DMS114 treated with DMSO at 0.1 percent for 48 hours (cell line): ENCODE data around the gene SMARCC2.
A peak's percentile ranks its signal among the peaks of the same experiment; 100 is the strongest.
"Not testable (repeated sequence)": the region's sequence is repeated elsewhere in the genome, so short reads cannot be mapped to it uniquely, and the experiment has no call there.

Experiments used
- DNase-seq: peaks from one replicate; lab custom pipeline; 2025; ENCODE audit not compliant: unreplicated experiment; lab: John Stamatoyannopoulos, UW

The SMARCC2 gene

DNA sequence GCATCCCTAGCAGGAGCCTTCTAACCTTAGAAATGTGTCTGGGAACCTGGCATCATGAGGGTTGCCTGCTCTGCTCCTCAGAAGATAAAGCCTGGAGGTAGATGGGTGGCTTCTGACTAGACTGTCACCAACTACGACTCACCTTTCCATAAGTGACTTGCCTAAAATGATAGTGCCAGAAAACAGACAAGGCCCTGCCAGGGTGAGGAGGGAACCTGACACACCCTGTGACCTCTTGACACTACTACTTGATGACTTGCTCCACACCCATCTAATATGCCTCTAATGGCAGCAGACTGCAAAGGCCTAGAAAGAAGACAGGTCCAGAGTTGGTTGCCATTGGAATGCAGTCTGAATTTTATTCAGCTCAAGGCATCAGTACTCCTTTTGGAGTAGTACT, 23.1 kb upstream of the SMARCC2 start:
- no peak for DNase-seq

DNA sequence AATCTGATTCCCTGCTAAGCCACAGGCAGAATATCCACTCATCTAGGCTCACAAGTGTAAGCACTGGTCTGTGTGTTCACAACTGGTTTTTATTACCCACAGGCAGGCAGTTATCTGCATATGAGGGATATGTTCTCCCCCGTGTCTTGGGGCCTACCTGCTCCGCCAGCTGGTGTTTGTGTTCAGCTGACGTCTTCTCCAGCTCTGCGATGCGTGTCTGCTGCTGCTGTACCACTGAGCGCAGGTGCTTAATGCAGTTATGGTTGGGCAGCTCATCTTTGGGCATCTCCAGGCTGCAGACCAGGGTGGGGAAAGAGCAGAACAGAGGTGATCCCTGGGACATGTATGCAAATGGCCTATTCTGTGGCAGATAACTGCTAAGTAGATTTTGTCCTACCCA, 18.7 kb upstream of the SMARCC2 start:
- no peak for DNase-seq

DNA sequence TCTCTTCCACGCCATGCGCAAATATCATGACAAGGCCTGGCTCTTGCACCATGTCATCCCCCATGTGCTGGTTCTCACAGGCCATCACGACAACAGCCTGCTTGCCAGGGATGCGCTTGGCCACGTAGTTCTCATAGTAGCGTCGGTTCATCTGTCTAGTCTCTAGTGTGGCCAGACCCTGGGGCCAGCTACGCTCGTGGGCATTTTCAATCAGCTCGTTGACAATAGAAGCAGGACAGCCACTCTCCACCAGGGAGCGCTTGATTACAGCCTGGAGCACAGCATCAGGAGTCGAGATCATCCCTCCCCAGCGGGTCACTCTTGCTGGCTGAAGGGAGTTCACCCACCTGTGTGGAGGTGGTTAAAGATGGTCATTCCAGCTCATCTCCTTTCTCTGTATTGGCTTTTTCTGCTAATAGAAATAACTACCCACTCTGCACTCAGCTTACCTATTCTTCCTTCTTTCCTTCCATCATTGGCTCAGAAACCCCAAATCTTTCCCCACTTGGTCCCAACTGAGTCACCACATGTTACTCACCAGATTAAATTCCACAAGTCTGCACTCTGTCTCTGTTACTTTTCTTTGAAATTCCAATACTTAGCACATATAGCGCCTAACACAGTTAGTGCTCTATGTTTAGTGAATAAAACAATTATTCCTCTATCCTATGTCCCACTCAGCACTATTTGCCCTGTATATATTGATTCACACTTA, 17.3 kb upstream of the SMARCC2 start:
- peak; percentile 31 for DNase-seq

DNA sequence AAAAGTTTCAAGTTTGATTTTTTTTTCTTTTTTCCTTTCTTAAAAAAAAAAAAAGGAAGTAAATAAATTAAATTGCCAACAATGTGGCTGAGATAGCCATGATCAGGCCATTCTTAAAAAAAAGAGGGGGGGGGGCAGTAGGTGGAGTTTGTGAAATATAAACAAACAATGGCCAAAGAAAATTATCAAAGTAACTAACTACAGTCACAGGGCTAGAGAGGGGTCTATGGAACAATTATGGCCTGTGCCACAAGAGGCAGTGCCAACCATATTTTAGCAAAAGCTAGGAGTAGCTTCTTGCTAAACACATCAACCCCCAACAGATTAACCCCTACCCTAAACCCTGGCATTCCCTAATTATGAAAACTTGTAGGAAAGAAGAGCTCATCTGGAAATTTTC, 16.2 kb upstream of the SMARCC2 start:
- peak; percentile 21 for DNase-seq

GRCh38 chr12:56204275-56204674, 15.0 kb upstream of the SMARCC2 start:
- no peak for DNase-seq

- DNase-seq: no peak
Measured at GRCh38 chr12:56202838-56203237, 13.6 kb upstream of the SMARCC2 start.

- DNase-seq: no peak
Measured at GRCh38 chr12:56202366-56202765, 13.1 kb upstream of the SMARCC2 start.

DNA sequence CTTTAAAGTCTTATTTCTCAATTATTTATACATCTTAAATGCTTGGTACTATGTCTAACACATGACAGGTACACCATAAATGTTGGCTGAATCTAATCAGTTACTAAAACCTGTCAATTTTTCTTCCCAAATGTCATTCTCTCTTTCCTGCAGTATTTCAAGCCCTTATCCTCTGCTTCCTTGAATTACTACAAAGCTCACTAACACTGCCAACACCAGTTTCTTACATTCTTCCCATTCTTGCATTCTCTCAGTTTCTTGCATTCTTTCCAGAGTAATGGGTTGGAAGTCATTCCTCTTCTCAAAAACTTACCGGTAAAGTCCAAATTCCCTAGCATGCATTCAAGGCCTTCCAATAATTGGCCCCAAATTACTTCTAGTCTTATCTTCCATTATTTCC, 9.6 kb upstream of the SMARCC2 start:
- DNase-seq: no peak

- no peak for DNase-seq
Measured at GRCh38 chr12:56197921-56198635, 8.8 kb upstream of the SMARCC2 start.

DNA sequence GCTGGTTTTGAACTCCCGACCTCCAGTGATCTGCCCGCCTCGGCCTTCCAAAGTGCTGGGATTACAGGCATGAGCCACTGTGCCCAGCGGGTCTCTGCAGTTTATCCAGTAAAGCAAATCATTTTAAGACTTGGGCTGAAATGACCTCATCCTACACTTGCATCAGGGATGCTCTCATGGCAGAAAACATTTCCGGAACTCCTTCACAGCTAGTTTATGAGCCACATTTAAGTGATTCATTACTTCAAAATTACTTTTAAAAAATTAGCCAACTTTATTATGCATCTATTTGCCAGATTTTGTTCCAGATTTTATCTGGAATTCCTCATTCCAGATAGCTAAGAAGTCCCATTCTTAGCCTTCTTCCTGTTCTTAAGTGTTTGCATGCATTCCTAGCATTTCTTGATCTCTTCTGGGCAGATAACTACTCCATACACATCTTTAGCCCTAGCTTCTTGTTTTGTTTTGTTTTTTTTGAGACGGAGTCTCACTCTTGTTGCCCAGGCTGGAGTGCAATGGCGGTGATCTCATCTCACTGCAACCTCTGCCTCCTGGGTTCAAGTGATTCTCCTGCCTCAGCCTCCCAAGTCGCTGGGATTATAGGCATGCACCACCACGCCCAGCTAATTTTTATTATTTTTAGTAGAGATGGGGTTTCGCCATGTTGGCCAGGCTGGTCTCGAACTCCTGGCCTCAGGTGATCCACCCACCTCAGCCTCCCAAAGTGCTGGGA, 7.7 kb upstream of the SMARCC2 start:
- DNase-seq: not testable (repeated sequence)

GRCh38 chr12:56193025-56193578, 3.8 kb upstream of the SMARCC2 start:
- peak; percentile 86 for DNase-seq

DNA sequence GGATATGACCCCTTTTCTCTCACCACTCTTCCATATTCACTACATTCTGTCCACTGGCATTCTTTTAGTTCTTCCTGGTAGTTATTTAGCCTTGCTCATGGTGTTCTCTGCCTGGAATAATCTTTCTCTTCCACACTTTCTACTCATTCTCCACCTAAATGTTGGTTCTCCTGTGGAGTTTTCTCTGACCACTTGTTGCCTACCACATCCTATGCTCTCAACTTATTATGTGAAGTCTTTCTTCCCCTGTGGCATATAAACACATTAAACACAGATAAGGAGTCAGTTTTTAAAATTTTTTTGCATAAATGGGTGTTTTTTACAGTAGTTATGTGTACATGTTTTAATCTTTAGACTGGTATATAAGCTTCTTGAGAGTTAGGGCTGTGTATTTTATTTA, 3.3 kb upstream of the SMARCC2 start:
- no peak for DNase-seq

- no peak for DNase-seq
Measured at GRCh38 chr12:56190695-56191155, 1.4 kb upstream of the SMARCC2 start.

DNA sequence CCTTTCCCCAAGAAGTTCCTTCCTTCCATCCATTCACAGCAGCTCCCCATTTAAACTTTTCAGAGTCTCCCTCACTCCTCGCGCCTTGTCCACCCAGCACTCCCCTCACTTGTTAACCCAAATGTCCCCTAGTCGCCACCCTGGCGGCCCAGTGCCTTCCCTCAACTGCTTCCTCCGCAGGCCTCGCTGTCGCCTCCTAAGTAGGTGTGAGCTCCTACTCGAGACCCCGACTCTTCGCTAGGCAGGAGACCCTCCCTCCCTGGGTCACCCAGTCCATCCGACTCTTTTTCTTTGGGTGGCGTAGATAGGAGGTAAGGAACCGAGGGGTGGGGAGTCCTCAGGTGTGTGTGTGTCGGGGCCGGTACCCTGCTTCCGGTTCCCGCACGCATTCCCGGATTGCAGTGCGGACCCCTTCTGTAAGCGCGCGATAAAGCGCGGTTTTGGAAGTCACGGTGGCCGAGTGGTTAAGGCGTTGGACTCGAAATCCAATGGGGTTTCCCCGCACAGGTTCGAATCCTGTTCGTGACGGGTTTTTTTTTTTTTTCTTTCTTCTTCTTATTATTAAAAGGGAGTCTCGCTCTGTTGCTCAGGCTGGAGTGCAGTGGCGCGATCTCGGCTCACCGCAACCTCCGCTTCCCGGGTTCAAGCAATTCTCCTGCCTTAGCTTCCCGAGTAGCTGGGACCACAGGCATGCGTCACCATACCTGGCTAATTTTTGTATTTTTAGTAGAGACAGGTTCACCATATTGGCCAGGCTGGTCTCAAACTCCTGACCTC, 823 bp upstream of the SMARCC2 start:
- peak; percentile 83 for DNase-seq

DNA sequence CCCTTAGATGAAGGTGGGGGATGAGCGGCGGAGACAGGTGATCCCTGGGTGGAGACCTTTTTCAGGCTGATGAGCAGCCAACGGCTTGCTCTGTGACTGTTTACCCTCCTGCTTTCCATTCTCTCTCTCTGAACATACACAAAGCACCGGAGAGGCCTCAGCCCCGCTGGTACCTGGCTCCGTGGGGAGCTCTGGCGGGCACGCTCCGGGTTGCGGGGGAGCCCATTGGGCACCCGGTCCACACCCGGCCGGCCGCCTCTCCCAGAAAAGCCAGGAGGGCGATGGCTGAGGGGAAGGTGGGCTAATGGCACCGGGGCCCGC, 545 bp downstream of the SMARCC2 start:
- no peak for DNase-seq

DNA sequence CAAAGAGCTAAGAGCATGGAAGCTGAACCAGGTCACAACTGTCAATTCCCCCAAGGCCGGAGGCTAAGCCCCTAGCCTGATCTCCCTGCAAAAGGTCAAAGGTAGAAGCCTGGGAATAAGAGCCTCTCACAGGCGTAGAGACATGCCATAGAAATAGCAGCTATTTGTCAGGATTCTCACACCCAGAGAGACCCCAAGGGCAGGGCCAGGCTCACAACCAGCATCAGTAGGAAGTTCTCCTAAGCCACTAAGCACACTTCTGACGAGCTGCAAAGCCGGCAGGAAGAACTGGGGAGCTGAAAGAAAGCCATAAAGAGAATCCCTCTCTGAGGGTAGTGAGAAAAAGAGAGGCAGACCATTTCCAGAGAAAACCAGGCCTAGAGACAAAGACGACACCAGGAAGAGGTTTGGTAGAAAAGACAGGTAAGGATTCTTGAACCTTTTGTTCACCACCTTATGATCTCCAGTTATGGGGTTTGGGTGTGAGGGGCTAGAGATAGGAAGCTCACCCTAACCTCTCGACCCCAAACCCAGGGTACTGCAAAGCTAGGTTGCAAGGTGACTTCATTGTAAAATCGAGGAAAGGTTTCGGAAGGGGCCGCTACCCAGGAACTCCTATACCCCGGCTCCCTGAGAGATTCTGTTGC, 1.0 kb downstream of the SMARCC2 start:
- DNase-seq: no peak

DNA sequence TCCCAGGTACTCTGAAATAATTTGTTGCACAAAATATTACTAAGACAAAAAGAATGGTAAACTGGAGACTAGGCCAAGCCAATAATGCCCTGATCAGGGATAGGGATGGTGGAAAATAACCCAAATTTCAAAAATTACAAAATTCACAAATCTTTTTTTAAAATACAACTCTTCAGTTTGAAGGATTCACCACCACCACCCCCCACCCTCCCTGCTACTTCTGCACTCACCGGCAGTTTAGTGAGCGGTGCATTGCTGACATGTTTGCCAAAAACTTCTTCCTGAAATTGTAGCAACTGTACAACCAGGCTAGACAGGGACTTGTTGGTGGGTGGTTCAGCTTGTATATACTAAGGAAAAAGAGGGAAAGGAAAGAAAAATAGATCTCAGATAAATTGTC, 2.3 kb downstream of the SMARCC2 start:
- DNase-seq: no peak

DNA sequence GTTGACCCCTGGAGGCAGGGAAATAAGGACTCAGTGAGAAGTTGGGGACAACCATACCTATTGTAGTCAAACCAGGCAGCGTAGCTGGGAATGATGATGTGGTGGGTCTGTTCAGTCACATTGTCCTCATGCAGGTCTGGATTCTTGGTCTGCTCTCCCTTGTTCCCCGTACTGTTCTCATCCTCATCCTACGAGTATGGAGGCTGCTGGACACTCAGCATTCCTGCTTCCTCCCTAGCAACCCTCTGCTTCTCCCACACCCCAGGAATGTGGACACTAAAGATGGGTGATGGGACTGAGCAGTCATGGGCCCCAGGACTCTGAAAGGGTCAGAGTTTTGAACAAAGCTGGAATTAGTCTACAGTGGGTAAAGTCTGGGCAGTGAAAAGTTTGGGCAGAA, 10.9 kb downstream of the SMARCC2 start:
- no peak for DNase-seq

- DNase-seq: no peak
Measured at GRCh38 chr12:56172839-56173238, 16.4 kb downstream of the SMARCC2 start.

- no peak for DNase-seq
Measured at GRCh38 chr12:56169229-56169759, 20.0 kb downstream of the SMARCC2 start.
